HepG2 (cell line): ENCODE results near the gene PKM. TPM values are rescaled to one million over a fixed set of nuclear protein-coding genes. Genes with fewer than 3 reads are reported as not detected.
A peak's percentile ranks its signal among the peaks of the same experiment; 100 is the strongest.

Source experiments
- AKAP8 ChIP-seq: sonication (generic); formaldehyde crosslinking; IDR thresholded peaks from 2 replicates; pipeline ENCODE4 v1.5.1; 2020; ENCODE audit warnings: mild to moderate bottlenecking, missing genetic modification reagents
- FLYWCH1 ChIP-seq: sonication (generic); formaldehyde crosslinking; IDR thresholded peaks from 2 replicates; pipeline ENCODE4 v1.8.1; 2023; ENCODE audit warnings: mild to moderate bottlenecking, missing genetic modification reagents
- GZF1 ChIP-seq: sonication (generic); formaldehyde crosslinking; IDR thresholded peaks from 2 replicates; pipeline ENCODE4 v1.5.1; 2020; ENCODE audit warnings: mild to moderate bottlenecking, missing genetic modification reagents
- HNRNPLL ChIP-seq: fragments of 200-400 bp; formaldehyde crosslinking; IDR thresholded peaks from 2 replicates; pipeline ENCODE4 v1.6.1; 2017; ENCODE audit warnings: mild to moderate bottlenecking, low read depth, low read length; ENCODE audit not compliant: poor library complexity, severe bottlenecking
- IKZF1 ChIP-seq: fragments of 450-650 bp; IDR thresholded peaks from 2 replicates; pipeline ENCODE4 v1.7.1; 2016
- NCOA1 ChIP-seq: sonication (generic); formaldehyde crosslinking; IDR thresholded peaks from 2 replicates; pipeline ENCODE4 v1.9.0; 2021; ENCODE audit warnings: missing genetic modification reagents
- ONECUT2 ChIP-seq: sonication (generic); formaldehyde crosslinking; IDR thresholded peaks from 2 replicates; pipeline ENCODE4 v1.4.0; 2020; ENCODE audit warnings: missing genetic modification reagents
- SIX4 ChIP-seq: sonication (generic); formaldehyde crosslinking; IDR thresholded peaks from 2 replicates; pipeline ENCODE4 v1.4.0; 2020; ENCODE audit warnings: missing genetic modification reagents
- SRY ChIP-seq: sonication (generic); formaldehyde crosslinking; IDR thresholded peaks from 2 replicates; pipeline ENCODE4 v1.8.0; 2022; ENCODE audit warnings: mild to moderate bottlenecking, missing genetic modification reagents
- TCF12 ChIP-seq, 2 experiments: fragments of 450-650 bp in 1 of 2; sonication (generic) in 1 of 2; formaldehyde crosslinking in 1 of 2; IDR thresholded peaks; 2 replicates each; pipeline versions ENCODE4 v1.6.1 to v1.8.0; 2017 to 2022; ENCODE audit warnings: antibody characterized with exemption in 1 of 2, mild to moderate bottlenecking in 1 of 2, missing genetic modification reagents in 1 of 2, moderate library complexity in 1 of 2
- ZC3H13 ChIP-seq: sonication (generic); formaldehyde crosslinking; IDR thresholded peaks from 2 replicates; pipeline ENCODE4 v1.8.1; 2023; ENCODE audit warnings: mild to moderate bottlenecking, missing genetic modification reagents, moderate library complexity
- ZFAT ChIP-seq: sonication (generic); formaldehyde crosslinking; conservative IDR thresholded peaks from 2 replicates; pipeline ENCODE4 v1.8.1; 2023; ENCODE audit warnings: missing genetic modification reagents, inconsistent platforms
- ZNF180 ChIP-seq: sonication (generic); formaldehyde crosslinking; IDR thresholded peaks from 2 replicates; pipeline ENCODE4 v1.4.0; 2020; ENCODE audit warnings: low read depth, missing genetic modification reagents, borderline replicate concordance
- ZNF317 ChIP-seq: sonication (generic); formaldehyde crosslinking; IDR thresholded peaks from 2 replicates; pipeline ENCODE4 v1.5.0; 2020; ENCODE audit warnings: mild to moderate bottlenecking, missing genetic modification reagents
- ZNF724P ChIP-seq: sonication (generic); formaldehyde crosslinking; IDR thresholded peaks from 2 replicates; pipeline ENCODE4 v1.8.0; 2022; ENCODE audit warnings: missing genetic modification reagents, borderline replicate concordance
- ZSCAN25 ChIP-seq: sonication (generic); formaldehyde crosslinking; IDR thresholded peaks from 2 replicates; pipeline ENCODE4 v1.8.0; 2022; ENCODE audit warnings: mild to moderate bottlenecking, missing genetic modification reagents
- polyA plus RNA-seq, 8 experiments: library from polyadenylated mRNA; depleted of rRNA in 3 of 8; stranded (reverse) in 7 of 8; unstranded in 1 of 8; fragments of >200 nt; fragmentation: Illumina TruSeq in 4 of 8; extraction: Trizol in 4 of 8; gene quantifications; 2 replicates each; pipeline versions ENCODE4 v1.2.1 to v1.2.3, GENCODE V29; 2011 to 2016; ENCODE audit warnings: low read depth in 4 of 8, missing spikeins in 1 of 8, mixed read lengths in 1 of 8; ENCODE audit not compliant: insufficient read depth in 1 of 8
- total RNA-seq, 5 experiments: library from RNA; depleted of rRNA; stranded (reverse); fragments of >200 nt; fragmentation: Illumina TruSeq; extraction: Trizol; gene quantifications; 2 replicates each; pipeline ENCODE4 v1.2.3, GENCODE V29; 2016; ENCODE audit warnings: low read depth in 1 of 5
- TF ChIP-seq, protein P1 (sequence below): sonication (generic); formaldehyde crosslinking; IDR thresholded peaks from 2 replicates; pipeline ENCODE4 v1.5.0; 2020; ENCODE audit warnings: missing genetic modification reagents, mild to moderate bottlenecking, borderline replicate concordance
- TF ChIP-seq, protein P2 (sequence below): sonication (generic); formaldehyde crosslinking; IDR thresholded peaks from 2 replicates; pipeline ENCODE4 v1.8.0; 2022; ENCODE audit warnings: mild to moderate bottlenecking, missing genetic modification reagents, moderate library complexity
- TF ChIP-seq, protein P3 (sequence below): sonication (generic); formaldehyde crosslinking; IDR thresholded peaks from 2 replicates; pipeline ENCODE4 v1.8.0; 2022; ENCODE audit warnings: mild to moderate bottlenecking, missing genetic modification reagents, moderate library complexity

Gene PKM
- total and polyA plus RNA-seq, 2 of the 13 experiments (the other 11 are each of a cell fraction or from before 2014, with no cell fraction given), result 488 to 780 TPM

DNA sequence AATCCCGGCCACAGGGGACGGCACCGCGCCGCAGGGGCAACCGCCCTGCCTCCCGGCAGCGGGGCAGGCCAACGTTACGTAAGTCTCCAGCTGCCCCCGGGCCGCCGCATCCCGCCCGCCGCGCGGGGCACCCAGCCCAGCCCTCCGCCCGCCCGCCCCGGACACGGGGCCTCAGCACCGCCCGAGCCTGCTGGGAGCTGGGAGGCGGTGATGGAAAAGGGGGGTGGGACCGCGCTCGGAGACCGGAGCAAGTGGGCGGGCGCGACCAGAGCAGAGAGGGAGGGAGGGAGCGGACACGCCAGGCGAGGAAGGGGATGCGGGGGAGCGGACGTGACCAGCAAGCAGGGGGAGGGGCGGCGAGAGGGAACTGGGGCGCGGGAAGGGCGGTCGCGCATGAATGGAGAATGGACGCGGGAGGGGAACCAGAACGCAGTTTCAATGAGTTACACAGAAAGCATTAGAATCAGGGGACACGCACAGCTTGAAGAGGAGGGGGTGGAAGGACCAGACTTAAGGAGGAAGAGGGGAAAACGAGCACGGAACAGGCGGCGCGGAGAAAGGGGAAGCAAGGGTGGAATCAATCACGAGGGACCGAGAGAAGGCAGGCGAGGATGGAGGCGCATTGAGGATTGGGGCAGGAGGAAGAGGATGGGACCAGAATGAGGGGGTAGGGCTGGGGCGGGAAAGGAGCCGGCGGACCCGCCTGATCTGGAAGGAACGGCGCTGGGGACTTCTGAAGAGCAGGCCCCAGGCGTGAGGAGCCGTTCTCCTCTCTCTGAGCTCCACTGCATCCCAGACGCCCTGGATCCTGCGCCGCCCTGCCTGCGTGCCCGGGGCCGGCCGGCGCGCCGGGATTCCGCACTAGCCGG lies 559 bp downstream of the PKM start (continued):
- TF ChIP-seq TCF12 (IDR thresholded peaks at IDR 0.05), result no peak
- no peak for TF ChIP-seq TCF12 (CRISPR knock-in tag; IDR thresholded peaks at IDR 0.05)
- no peak for TF ChIP-seq SIX4 (CRISPR knock-in tag)
- TF ChIP-seq, protein P1, sequence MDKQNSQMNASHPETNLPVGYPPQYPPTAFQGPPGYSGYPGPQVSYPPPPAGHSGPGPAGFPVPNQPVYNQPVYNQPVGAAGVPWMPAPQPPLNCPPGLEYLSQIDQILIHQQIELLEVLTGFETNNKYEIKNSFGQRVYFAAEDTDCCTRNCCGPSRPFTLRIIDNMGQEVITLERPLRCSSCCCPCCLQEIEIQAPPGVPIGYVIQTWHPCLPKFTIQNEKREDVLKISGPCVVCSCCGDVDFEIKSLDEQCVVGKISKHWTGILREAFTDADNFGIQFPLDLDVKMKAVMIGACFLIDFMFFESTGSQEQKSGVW (CRISPR knock-in tag), result no peak
- peak; percentile 84 for TF ChIP-seq ZSCAN25 (CRISPR knock-in tag)
- TF ChIP-seq HNRNPLL, result peak; percentile 71
- peak; percentile 88; the same call in 1 of the 2 replicates for TF ChIP-seq SRY (CRISPR knock-in tag)
- no peak; the same call in 1 of the 2 replicates for TF ChIP-seq NCOA1 (CRISPR knock-in tag)
- TF ChIP-seq ONECUT2, result no peak
- TF ChIP-seq AKAP8 (CRISPR knock-in tag), result no peak; the same call in 1 of the 2 replicates
- TF ChIP-seq IKZF1, result no peak
- no peak; the same call in 1 of the 2 replicates for TF ChIP-seq ZNF317
- 0 out of 2 replicates have a peak, but pooled peaks have one; percentile 8 for TF ChIP-seq ZFAT
- TF ChIP-seq ZC3H13 (CRISPR knock-in tag), result peak; percentile 90
- TF ChIP-seq, protein P2, sequence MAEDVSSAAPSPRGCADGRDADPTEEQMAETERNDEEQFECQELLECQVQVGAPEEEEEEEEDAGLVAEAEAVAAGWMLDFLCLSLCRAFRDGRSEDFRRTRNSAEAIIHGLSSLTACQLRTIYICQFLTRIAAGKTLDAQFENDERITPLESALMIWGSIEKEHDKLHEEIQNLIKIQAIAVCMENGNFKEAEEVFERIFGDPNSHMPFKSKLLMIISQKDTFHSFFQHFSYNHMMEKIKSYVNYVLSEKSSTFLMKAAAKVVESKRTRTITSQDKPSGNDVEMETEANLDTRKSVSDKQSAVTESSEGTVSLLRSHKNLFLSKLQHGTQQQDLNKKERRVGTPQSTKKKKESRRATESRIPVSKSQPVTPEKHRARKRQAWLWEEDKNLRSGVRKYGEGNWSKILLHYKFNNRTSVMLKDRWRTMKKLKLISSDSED (CRISPR knock-in tag), result no peak
- TF ChIP-seq FLYWCH1 (CRISPR knock-in tag), result no peak
- TF ChIP-seq, protein P3, sequence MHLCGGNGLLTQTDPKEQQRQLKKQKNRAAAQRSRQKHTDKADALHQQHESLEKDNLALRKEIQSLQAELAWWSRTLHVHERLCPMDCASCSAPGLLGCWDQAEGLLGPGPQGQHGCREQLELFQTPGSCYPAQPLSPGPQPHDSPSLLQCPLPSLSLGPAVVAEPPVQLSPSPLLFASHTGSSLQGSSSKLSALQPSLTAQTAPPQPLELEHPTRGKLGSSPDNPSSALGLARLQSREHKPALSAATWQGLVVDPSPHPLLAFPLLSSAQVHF (CRISPR knock-in tag), result no peak
- TF ChIP-seq ZNF724P (CRISPR knock-in tag), result no peak
- 0 out of 2 replicates have a peak, but pooled peaks have one; percentile 2 for TF ChIP-seq GZF1 (CRISPR knock-in tag)
- TF ChIP-seq ZNF180 (CRISPR knock-in tag), result no peak
